ENCODE measurements around the gene ZNF835.

GRCh38 chr19:56710437-56710836, 38.9 kb upstream of the ZNF835 start:
- TF ChIP-seq CTCF (IDR thresholded peaks at IDR 0.05) (no peak), POLR2AphosphoS5 (IDR thresholded peaks at IDR 0.05) (no peak)
